PC-3 (cell line): Measurements from ENCODE around the gene HK1.

Source experiments
- CTCF ChIP-seq: fragments of 300-600 bp; sonication (generic); conservative IDR thresholded peaks from 2 replicates; pipeline ENCODE4 v1.5.1; 2017; ENCODE audit warnings: antibody characterized with exemption, low read depth, mild to moderate bottlenecking, low read length
- EZH2phosphoT487 ChIP-seq: fragments of 300-600 bp; sonication (generic); IDR thresholded peaks from 2 replicates; pipeline ENCODE4 v1.6.1; 2018; ENCODE audit warnings: mild to moderate bottlenecking, antibody characterized with exemption, low read length, borderline replicate concordance

- TF ChIP-seq CTCF: no peak
- TF ChIP-seq EZH2phosphoT487: no peak
These were observed 39.2 kb upstream of the HK1 start for GRCh38 chr10:69239136-69239535.
